ENCODE data around the gene DEPDC1. TPM values are rescaled to one million over a fixed set of nuclear protein-coding genes. Genes with fewer than 3 reads are reported as not detected.
"Not testable (repeated sequence)": the region's sequence is repeated elsewhere in the genome, so short reads cannot be mapped to it uniquely, and the experiment has no call there.

Gene DEPDC1
- total RNA-seq, 1 donor, result 0.10 TPM

GRCh38 chr1:68490046-68490651 lies 6.7 kb downstream of the DEPDC1 start:
- Histone ChIP-seq H3K27me3 (ENCODE audit: insufficient read depth, low read length) (no peaks in the 10 kb centered on the region), H3K4me3 (ENCODE audit: low read length) (no peak overlapping the region), H3K9me3 (ENCODE audit: low read depth, low read length) (no peaks in the 10 kb centered on the region), H3K4me1 (ENCODE audit: insufficient read depth, low read length) (no peaks in the 10 kb centered on the region)

GRCh38 chr1:68485431-68486022 lies 11.4 kb downstream of the DEPDC1 start:
- Histone ChIP-seq H3K9me3 (ENCODE audit: low read depth, low read length) (no peaks in the 10 kb centered on the region), H3K4me1 (ENCODE audit: insufficient read depth, low read length) (no peaks in the 10 kb centered on the region), H3K4me3 (ENCODE audit: low read length) (no peak overlapping the region), H3K27me3 (ENCODE audit: insufficient read depth, low read length) (no peaks in the 10 kb centered on the region)

- H3K27me3 ChIP-seq (ENCODE audit: insufficient read depth, low read length), result no peaks in the 10 kb centered on the region
These were observed 12.3 kb downstream of the DEPDC1 start for GRCh38 chr1:68484618-68485017.

GRCh38 chr1:68481041-68481440 lies 15.8 kb downstream of the DEPDC1 start:
- H3K4me3 ChIP-seq (ENCODE audit: low read length), result no peak overlapping the region
- H3K4me1 ChIP-seq (ENCODE audit: insufficient read depth, low read length), result no peaks in the 10 kb centered on the region
- H3K27me3 ChIP-seq (ENCODE audit: insufficient read depth, low read length), result no peaks in the 10 kb centered on the region
- H3K9me3 ChIP-seq (ENCODE audit: low read depth, low read length), result no peaks in the 10 kb centered on the region

More at GRCh38 chr1:68484618-68485017, 12.3 kb downstream of the DEPDC1 start:
- Histone ChIP-seq H3K4me1 (ENCODE audit: insufficient read depth, low read length) (no peaks in the 10 kb centered on the region), H3K9me3 (ENCODE audit: low read depth, low read length) (no peaks in the 10 kb centered on the region), H3K4me3 (ENCODE audit: low read length) (no peak overlapping the region)

- H3K9me3 ChIP-seq (ENCODE audit: low read depth, low read length), result no peaks in the 10 kb centered on the region
- no peaks in the 10 kb centered on the region for H3K4me1 ChIP-seq (ENCODE audit: insufficient read depth, low read length)
- H3K4me3 ChIP-seq (ENCODE audit: low read length), result no peak overlapping the region
- H3K27me3 ChIP-seq (ENCODE audit: insufficient read depth, low read length), result no peaks in the 10 kb centered on the region
These were observed 17.4 kb downstream of the DEPDC1 start for GRCh38 chr1:68479501-68479900.

GRCh38 chr1:68478662-68479061 lies 18.2 kb downstream of the DEPDC1 start:
- no peaks in the 10 kb centered on the region for H3K4me1 ChIP-seq (ENCODE audit: insufficient read depth, low read length)
- H3K4me3 ChIP-seq (ENCODE audit: low read length), result no peak overlapping the region
- no peaks in the 10 kb centered on the region for H3K27me3 ChIP-seq (ENCODE audit: insufficient read depth, low read length)
- no peaks in the 10 kb centered on the region for H3K9me3 ChIP-seq (ENCODE audit: low read depth, low read length)

- not testable (repeated sequence) for H3K4me3 ChIP-seq (ENCODE audit: low read length); H3K4me1 ChIP-seq (ENCODE audit: insufficient read depth, low read length); H3K9me3 ChIP-seq (ENCODE audit: low read depth, low read length)
These were observed 20.3 kb downstream of the DEPDC1 start for GRCh38 chr1:68476626-68477025.

GRCh38 chr1:68473060-68473459 lies 23.8 kb downstream of the DEPDC1 start:
- Histone ChIP-seq H3K9me3 (ENCODE audit: low read depth, low read length) (peaks cover 3% of the 10 kb centered on the region), H3K27me3 (ENCODE audit: insufficient read depth, low read length) (no peaks in the 10 kb centered on the region), H3K4me3 (ENCODE audit: low read length) (no peak overlapping the region), H3K4me1 (ENCODE audit: insufficient read depth, low read length) (no peaks in the 10 kb centered on the region)

More at GRCh38 chr1:68476626-68477025, 20.3 kb downstream of the DEPDC1 start:
- H3K27me3 ChIP-seq (ENCODE audit: insufficient read depth, low read length), result not testable (repeated sequence)

GRCh38 chr1:68470388-68470970 lies 26.4 kb downstream of the DEPDC1 start:
- peaks cover 3% of the 10 kb centered on the region for H3K9me3 ChIP-seq (ENCODE audit: low read depth, low read length)
- H3K4me3 ChIP-seq (ENCODE audit: low read length), result no peak overlapping the region
- H3K27me3 ChIP-seq (ENCODE audit: insufficient read depth, low read length), result no peaks in the 10 kb centered on the region
- H3K4me1 ChIP-seq (ENCODE audit: insufficient read depth, low read length), result no peaks in the 10 kb centered on the region

GRCh38 chr1:68464891-68465290 lies 32.0 kb downstream of the DEPDC1 start:
- no peaks in the 10 kb centered on the region for H3K9me3 ChIP-seq (ENCODE audit: low read depth, low read length)
- no peaks in the 10 kb centered on the region for H3K27me3 ChIP-seq (ENCODE audit: insufficient read depth, low read length)
- H3K4me3 ChIP-seq (ENCODE audit: low read length), result no peak overlapping the region
- no peaks in the 10 kb centered on the region for H3K4me1 ChIP-seq (ENCODE audit: insufficient read depth, low read length)

GRCh38 chr1:68460935-68461334 lies 35.9 kb downstream of the DEPDC1 start:
- H3K27me3 ChIP-seq (ENCODE audit: insufficient read depth, low read length), result no peaks in the 10 kb centered on the region

GRCh38 chr1:68459796-68460195 lies 37.1 kb downstream of the DEPDC1 start:
- no peaks in the 10 kb centered on the region for H3K27me3 ChIP-seq (ENCODE audit: insufficient read depth, low read length)
- H3K4me3 ChIP-seq (ENCODE audit: low read length), result no peak overlapping the region
- no peaks in the 10 kb centered on the region for H3K9me3 ChIP-seq (ENCODE audit: low read depth, low read length)
- no peaks in the 10 kb centered on the region for H3K4me1 ChIP-seq (ENCODE audit: insufficient read depth, low read length)

More at GRCh38 chr1:68460935-68461334, 35.9 kb downstream of the DEPDC1 start:
- no peaks in the 10 kb centered on the region for H3K4me1 ChIP-seq (ENCODE audit: insufficient read depth, low read length)
- H3K9me3 ChIP-seq (ENCODE audit: low read depth, low read length), result no peaks in the 10 kb centered on the region
- no peak overlapping the region for H3K4me3 ChIP-seq (ENCODE audit: low read length)

- no peak overlapping the region for H3K4me3 ChIP-seq (ENCODE audit: low read length)
- H3K4me1 ChIP-seq (ENCODE audit: insufficient read depth, low read length), result no peaks in the 10 kb centered on the region
- H3K9me3 ChIP-seq (ENCODE audit: low read depth, low read length), result no peaks in the 10 kb centered on the region
These were observed 37.8 kb downstream of the DEPDC1 start for GRCh38 chr1:68459091-68459490.

GRCh38 chr1:68456202-68456601 lies 40.7 kb downstream of the DEPDC1 start:
- Histone ChIP-seq H3K27me3 (ENCODE audit: insufficient read depth, low read length) (no peaks in the 10 kb centered on the region), H3K9me3 (ENCODE audit: low read depth, low read length) (no peaks in the 10 kb centered on the region), H3K4me1 (ENCODE audit: insufficient read depth, low read length) (no peaks in the 10 kb centered on the region), H3K4me3 (ENCODE audit: low read length) (no peak overlapping the region)

More at GRCh38 chr1:68459091-68459490, 37.8 kb downstream of the DEPDC1 start:
- no peaks in the 10 kb centered on the region for H3K27me3 ChIP-seq (ENCODE audit: insufficient read depth, low read length)

- no peak overlapping the region for H3K4me3 ChIP-seq (ENCODE audit: low read length)
- no peaks in the 10 kb centered on the region for H3K9me3 ChIP-seq (ENCODE audit: low read depth, low read length)
- H3K27me3 ChIP-seq (ENCODE audit: insufficient read depth, low read length), result no peaks in the 10 kb centered on the region
- H3K4me1 ChIP-seq (ENCODE audit: insufficient read depth, low read length), result peaks cover 5% of the 10 kb centered on the region
These were observed 42.3 kb downstream of the DEPDC1 start for GRCh38 chr1:68454534-68454933.

All from mononuclear cell (primary cell).